ENCODE measurements around the gene PTTG1IP2. TPM values are rescaled to one million over a fixed set of nuclear protein-coding genes. Genes with fewer than 3 reads are reported as not detected.

PTTG1IP2 gene
- total RNA-seq, 1 donor from 2014 or later = not detected

GRCh38 chr7:90432752-90433151 lies 36.7 kb upstream of the PTTG1IP2 start:
- H3K36me3 ChIP-seq (ENCODE audit: control insufficient read depth, insufficient read depth, low read length) = no peaks in the 10 kb centered on the region
- no peak for DNase-seq (ENCODE audit: low read depth)
- TF ChIP-seq CTCF (IDR thresholded peaks at IDR 0.05; ENCODE audit: insufficient read depth, low read length, poor library complexity, severe bottlenecking) = no peak
- H3K4me3 ChIP-seq (ENCODE audit: low read depth, low read length) = no peak overlapping the region
- H3K27me3 ChIP-seq (ENCODE audit: control insufficient read depth, insufficient read depth, low read length) = no peaks in the 10 kb centered on the region

- DNase-seq (ENCODE audit: low read depth) = no peak
- no peak for TF ChIP-seq CTCF (IDR thresholded peaks at IDR 0.05; ENCODE audit: insufficient read depth, low read length, poor library complexity, severe bottlenecking)
- Histone ChIP-seq H3K4me3 (ENCODE audit: low read depth, low read length) (no peak overlapping the region), H3K36me3 (ENCODE audit: control insufficient read depth, insufficient read depth, low read length) (no peaks in the 10 kb centered on the region), H3K27me3 (ENCODE audit: control insufficient read depth, insufficient read depth, low read length) (no peaks in the 10 kb centered on the region)
These were observed 36.2 kb upstream of the PTTG1IP2 start for GRCh38 chr7:90433221-90433620.

- no peak for TF ChIP-seq CTCF (IDR thresholded peaks at IDR 0.05; ENCODE audit: insufficient read depth, low read length, poor library complexity, severe bottlenecking)
- no peak for DNase-seq (ENCODE audit: low read depth)
- Histone ChIP-seq H3K27me3 (ENCODE audit: control insufficient read depth, insufficient read depth, low read length) (no peaks in the 10 kb centered on the region), H3K4me3 (ENCODE audit: low read depth, low read length) (no peak overlapping the region), H3K36me3 (ENCODE audit: control insufficient read depth, insufficient read depth, low read length) (no peaks in the 10 kb centered on the region)
These were observed 23.8 kb upstream of the PTTG1IP2 start for GRCh38 chr7:90445633-90446032.

GRCh38 chr7:90446137-90446899 lies 23.1 kb upstream of the PTTG1IP2 start:
- Histone ChIP-seq H3K36me3 (ENCODE audit: control insufficient read depth, insufficient read depth, low read length) (no peaks in the 10 kb centered on the region), H3K27me3 (ENCODE audit: control insufficient read depth, insufficient read depth, low read length) (no peaks in the 10 kb centered on the region), H3K4me3 (ENCODE audit: low read depth, low read length) (no peak overlapping the region)
- TF ChIP-seq CTCF (IDR thresholded peaks at IDR 0.05; ENCODE audit: insufficient read depth, low read length, poor library complexity, severe bottlenecking) = no peak
- no peak for DNase-seq (ENCODE audit: low read depth)

- Histone ChIP-seq H3K27me3 (ENCODE audit: control insufficient read depth, insufficient read depth, low read length) (no peaks in the 10 kb centered on the region), H3K4me3 (ENCODE audit: low read depth, low read length) (no peak overlapping the region), H3K36me3 (ENCODE audit: control insufficient read depth, insufficient read depth, low read length) (no peaks in the 10 kb centered on the region)
- TF ChIP-seq CTCF (IDR thresholded peaks at IDR 0.05; ENCODE audit: insufficient read depth, low read length, poor library complexity, severe bottlenecking) = no peak
- no peak for DNase-seq (ENCODE audit: low read depth)
These were observed 16.1 kb upstream of the PTTG1IP2 start for GRCh38 chr7:90453259-90453891.

Measured in kidney epithelial cell (primary cell).